Coronary artery (tissue), 2 donors: ENCODE measurements around the gene BRD1.

Experiments used
- DNase-seq: peaks from one replicate; pipeline ENCODE4 v3.0.0-alpha.2; 2017; ENCODE audit warnings: low spot score
- H3K27ac ChIP-seq, 2 donors: fragments of 200-600 bp; sonication (generic); one replicate each; pipeline ENCODE4 v1.5.1; 2016 to 2019
- H3K4me3 ChIP-seq: fragments of 200-600 bp; sonication (generic); 2 replicates; pipeline ENCODE4 v1.5.1; 2016; ENCODE audit warnings: mild to moderate bottlenecking, moderate library complexity
- TF ChIP-seq, protein P1 (sequence below): fragments of 200-600 bp; sonication (generic); IDR thresholded peaks from one replicate; pipeline ENCODE4 v1.5.1; 2019; ENCODE audit warnings: antibody characterized with exemption

Gene BRD1

DNA sequence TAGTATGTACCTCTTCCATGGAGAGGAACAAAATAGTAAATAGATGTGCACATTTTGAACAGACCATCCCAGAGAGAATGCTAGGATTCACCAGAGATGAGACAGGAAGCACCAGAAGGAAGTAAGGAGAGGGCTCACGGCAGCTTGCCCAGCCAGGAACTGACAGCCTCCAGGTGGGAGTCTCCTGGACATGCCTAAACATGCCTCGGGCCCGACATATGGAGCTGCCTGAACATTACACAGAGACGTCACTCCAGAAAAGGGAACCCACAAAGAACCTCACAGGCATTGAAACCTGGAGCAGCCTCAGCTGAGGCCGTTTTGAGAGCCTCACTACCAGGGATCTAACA, 67.4 kb downstream of the BRD1 start:
- no peak overlapping the region for H3K27ac ChIP-seq
- H3K4me3 ChIP-seq, result no peak overlapping the region
- TF ChIP-seq, protein P1, sequence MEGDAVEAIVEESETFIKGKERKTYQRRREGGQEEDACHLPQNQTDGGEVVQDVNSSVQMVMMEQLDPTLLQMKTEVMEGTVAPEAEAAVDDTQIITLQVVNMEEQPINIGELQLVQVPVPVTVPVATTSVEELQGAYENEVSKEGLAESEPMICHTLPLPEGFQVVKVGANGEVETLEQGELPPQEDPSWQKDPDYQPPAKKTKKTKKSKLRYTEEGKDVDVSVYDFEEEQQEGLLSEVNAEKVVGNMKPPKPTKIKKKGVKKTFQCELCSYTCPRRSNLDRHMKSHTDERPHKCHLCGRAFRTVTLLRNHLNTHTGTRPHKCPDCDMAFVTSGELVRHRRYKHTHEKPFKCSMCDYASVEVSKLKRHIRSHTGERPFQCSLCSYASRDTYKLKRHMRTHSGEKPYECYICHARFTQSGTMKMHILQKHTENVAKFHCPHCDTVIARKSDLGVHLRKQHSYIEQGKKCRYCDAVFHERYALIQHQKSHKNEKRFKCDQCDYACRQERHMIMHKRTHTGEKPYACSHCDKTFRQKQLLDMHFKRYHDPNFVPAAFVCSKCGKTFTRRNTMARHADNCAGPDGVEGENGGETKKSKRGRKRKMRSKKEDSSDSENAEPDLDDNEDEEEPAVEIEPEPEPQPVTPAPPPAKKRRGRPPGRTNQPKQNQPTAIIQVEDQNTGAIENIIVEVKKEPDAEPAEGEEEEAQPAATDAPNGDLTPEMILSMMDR, result no peak
- DNase-seq, result no peak

DNA sequence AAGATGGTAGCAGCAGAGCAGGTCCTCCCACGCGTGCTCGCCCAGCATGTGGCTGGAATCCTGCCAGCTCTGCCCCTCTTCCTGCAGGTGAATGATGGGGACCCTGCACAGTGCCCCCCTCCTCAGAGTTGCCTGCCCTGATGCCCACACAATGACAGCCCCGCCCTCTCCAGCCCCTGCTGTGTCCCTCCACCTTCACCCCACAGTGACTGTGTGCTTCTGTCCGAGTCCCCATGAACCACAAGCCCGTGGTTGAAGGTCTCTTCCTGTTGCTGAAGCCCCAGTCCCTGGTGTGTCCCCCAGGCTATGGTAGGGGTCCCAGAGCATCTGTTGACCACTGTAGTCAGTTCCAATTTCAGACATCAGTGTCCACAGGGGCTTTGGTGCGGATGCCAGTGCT, 71.0 kb downstream of the BRD1 start:
- Histone ChIP-seq H3K4me3 (no peak overlapping the region), H3K27ac (no peak overlapping the region)
- peak; percentile 60 for DNase-seq
- TF ChIP-seq, protein P1, result no peak

DNA sequence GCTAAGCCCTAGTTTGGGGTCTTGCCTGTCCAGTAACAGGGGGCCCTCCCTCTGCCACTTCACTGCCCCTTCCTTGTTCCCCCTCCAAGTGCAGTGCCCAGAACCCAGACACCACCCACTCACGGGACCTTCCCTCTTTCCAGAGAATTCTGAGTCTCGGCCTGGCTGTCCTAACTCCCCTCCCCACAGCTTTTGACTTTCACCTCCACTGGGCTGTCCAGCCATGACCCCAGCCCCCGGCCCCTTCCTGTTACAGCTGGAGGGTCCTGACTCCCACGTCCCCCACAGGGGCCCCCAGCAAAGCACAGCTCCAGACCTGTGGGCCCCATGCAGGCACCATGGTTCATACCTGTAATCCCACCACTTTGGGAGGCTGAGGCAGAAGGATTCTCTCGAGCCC, 71.5 kb downstream of the BRD1 start:
- DNase-seq, result peak; percentile 59

DNA sequence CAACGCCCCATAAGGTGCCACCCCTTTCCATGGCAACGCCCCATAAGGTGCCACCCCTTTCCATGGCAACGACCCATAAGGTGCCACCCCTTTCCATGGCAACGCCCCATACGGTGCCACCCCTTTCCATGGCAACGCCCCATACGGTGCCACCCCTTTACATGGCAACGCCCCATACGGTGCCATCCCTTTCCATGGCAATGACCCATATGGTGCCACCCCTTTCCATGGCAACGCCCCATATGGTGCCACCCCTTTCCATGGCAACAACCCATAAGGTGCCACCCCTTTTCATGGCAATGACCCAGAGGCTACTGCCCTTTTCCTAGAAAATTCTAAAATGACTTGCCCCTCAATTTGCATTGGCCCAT, 72.1 kb downstream of the BRD1 start:
- TF ChIP-seq, protein P1, result no peak
- DNase-seq, result no peak
- Histone ChIP-seq H3K27ac (no peak overlapping the region), H3K4me3 (no peak overlapping the region)

More for the DNA sequence above, 71.5 kb downstream of the BRD1 start:
- Histone ChIP-seq H3K27ac (no peak overlapping the region), H3K4me3 (no peak overlapping the region)
- TF ChIP-seq, protein P1, result no peak

DNA sequence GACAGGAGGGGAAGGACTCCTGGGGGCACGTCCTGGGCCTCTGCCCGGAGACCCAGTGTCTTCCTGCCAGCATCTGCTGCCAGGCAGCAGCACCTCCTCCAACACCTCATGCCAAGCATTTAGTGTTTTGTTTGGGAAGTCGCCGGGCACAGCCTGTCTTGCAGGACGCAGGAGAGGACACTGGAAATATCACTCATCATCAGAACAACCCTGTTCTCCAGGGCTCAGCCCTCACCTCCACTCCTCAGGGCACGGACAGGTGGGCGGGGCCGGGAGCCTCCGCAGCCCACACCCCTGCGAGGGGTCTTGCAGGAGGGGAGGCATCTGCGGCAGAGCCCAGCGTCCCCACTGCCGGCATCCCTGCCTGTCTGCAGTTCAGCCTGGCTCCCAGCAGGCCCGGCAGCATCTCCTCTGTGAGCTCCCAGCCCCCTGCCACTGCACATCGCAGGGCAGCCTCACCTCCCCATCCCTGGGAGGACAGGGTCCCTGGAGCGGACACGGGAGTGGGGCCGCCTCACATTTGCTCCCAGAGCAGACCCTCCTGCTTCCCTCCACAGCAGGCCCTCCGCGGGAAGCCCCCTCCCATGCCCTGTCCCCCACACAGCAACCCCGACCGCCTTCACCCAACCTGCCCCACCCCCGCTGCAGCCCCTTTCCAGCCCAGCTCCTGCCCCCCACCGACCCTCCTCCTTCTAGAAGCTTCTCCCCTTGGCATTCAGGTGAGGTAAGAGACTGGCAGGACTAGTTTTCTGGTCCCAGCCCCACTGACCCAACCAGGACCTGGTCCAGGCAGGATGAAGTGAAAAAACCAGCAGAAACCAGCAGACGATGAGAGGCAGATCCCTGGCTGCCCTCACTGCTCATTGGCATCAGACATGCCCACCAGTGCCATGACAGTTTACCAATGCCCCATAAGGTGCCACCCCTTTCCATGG, 72.7 kb downstream of the BRD1 start:
- DNase-seq, result peak; percentile 46
- TF ChIP-seq, protein P1, result no peak
- H3K4me3 ChIP-seq, result no peak overlapping the region
- H3K27ac ChIP-seq, result no peak overlapping the region

DNA sequence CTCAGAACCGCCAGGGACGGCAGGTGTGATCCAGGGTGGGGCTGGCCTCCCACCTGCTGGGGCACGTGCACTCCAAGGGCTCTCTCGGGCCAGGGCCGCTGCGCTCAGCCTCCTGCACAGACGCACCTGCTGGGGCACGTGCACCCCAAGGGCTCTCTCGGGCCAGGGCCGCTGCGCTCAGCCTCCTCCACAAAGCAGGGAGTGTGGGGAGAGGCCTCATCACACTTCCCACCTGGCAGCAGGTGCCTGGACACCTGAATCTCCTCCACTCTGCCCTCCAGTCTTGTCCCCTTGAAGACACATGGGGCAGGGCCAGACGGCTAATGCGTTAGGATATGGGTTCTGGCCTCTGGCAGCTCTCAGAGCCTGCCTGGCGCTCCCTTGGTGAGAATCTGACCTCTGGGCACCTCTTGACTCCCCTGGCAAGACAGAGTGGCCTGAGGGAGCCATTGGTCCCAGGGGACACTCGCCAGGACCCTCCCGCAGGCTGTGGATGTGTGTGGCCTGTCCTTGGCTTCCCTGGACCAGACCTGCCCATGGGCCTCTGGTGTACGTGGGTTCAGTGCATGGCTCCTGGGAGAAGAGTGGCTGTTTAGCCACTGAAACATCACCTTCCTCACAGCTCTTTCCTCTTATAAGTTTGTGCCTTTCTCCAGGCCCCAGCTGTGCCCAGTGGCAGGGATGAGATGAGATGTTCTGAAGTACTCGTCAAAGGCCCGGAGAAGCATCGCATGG, 73.5 kb downstream of the BRD1 start:
- DNase-seq, result peak; percentile 68
- TF ChIP-seq, protein P1, result no peak
- Histone ChIP-seq H3K27ac (no peak overlapping the region), H3K4me3 (no peak overlapping the region)
